IMR-90 (cell line): Measurements from ENCODE around the gene BCAS1. TPM values are rescaled to one million over a fixed set of nuclear protein-coding genes. Genes with fewer than 3 reads are reported as not detected.

Source experiments
- ATAC-seq: fragments of 200-7000 bp; cut with Tn5 transposase; 2 replicates; pipeline ENCODE4 v1.9.1; 2020; ENCODE audit warnings: low read depth, mild to moderate bottlenecking, moderate library complexity
- BruUV-seq: library from RNA; stranded (reverse); fragments of 400-500 nt; replicated peaks from 2 replicates; lab custom pipeline; 2021; lab: Mats Ljungman, UMichigan
- CTCF ChIA-PET: fragments of 300-600 bp; formaldehyde crosslinking; extraction: SDS; loops from one replicate; lab custom pipeline; 2021; ENCODE audit warnings: antibody characterized with exemption; lab: Yijun Ruan, JAX
- POLR2A ChIA-PET: fragments of 300-600 bp; sonication (Branson Sonifier 250); formaldehyde crosslinking; loops from one replicate; lab custom pipeline; 2022; ENCODE audit warnings: antibody characterized with exemption; ENCODE audit not compliant: unreplicated experiment; lab: Charles Lee
- DNase-seq: peaks from one replicate; pipeline ENCODE4 v3.0.0; 2013
- H2AFZ ChIP-seq: replicated peaks from 2 replicates; pipeline ENCODE3; 2013; ENCODE audit warnings: low read length, mild to moderate bottlenecking; ENCODE audit not compliant: poor library complexity
- H2AK5ac ChIP-seq: 2 replicates; pipeline ENCODE4 v1.6.1; 2013; ENCODE audit warnings: low read depth, low read length, inconsistent platforms
- H2AK9ac ChIP-seq: replicated peaks from 2 replicates; pipeline ENCODE3; 2013; ENCODE audit warnings: mild to moderate bottlenecking, low read depth, low read length, moderate library complexity; ENCODE audit not compliant: poor library complexity
- H2BK120ac ChIP-seq: 2 replicates; pipeline ENCODE4 v1.6.1; 2013; ENCODE audit warnings: low read depth, low read length, inconsistent platforms
- H2BK15ac ChIP-seq: 3 replicates; pipeline ENCODE4 v1.6.1; 2013; ENCODE audit warnings: low read depth, low read length, inconsistent platforms
- H2BK20ac ChIP-seq: 2 replicates; pipeline ENCODE4 v1.6.1; 2013; ENCODE audit warnings: low read depth, mild to moderate bottlenecking, inconsistent platforms, low read length, moderate library complexity
- H2BK5ac ChIP-seq: 2 replicates; pipeline ENCODE4 v1.6.1; 2013; ENCODE audit warnings: mild to moderate bottlenecking, low read depth, low read length, inconsistent platforms; ENCODE audit not compliant: poor library complexity, severe bottlenecking
- H3K14ac ChIP-seq: replicated peaks from 2 replicates; pipeline ENCODE4 v1.6.1; 2013; ENCODE audit warnings: low read depth, low read length, inconsistent platforms
- H3K18ac ChIP-seq: 2 replicates; pipeline ENCODE4 v1.6.1; 2013; ENCODE audit warnings: low read depth, low read length, control low read depth
- H3K23ac ChIP-seq: 2 replicates; pipeline ENCODE4 v1.6.1; 2013; ENCODE audit warnings: low read depth, low read length, inconsistent platforms
- H3K27ac ChIP-seq: 2 replicates; pipeline ENCODE4 v1.5.1; 2013; ENCODE audit warnings: mild to moderate bottlenecking, control low read depth, low read length; ENCODE audit not compliant: insufficient read depth
- H3K27me3 ChIP-seq: 2 replicates; pipeline ENCODE4 v1.6.1; 2013; ENCODE audit warnings: low read length; ENCODE audit not compliant: control insufficient read depth, insufficient read depth
- H3K36me3 ChIP-seq: 2 replicates; pipeline ENCODE4 v1.6.1; 2013; ENCODE audit warnings: low read length, mixed read lengths; ENCODE audit not compliant: control insufficient read depth, insufficient read depth
- H3K4ac ChIP-seq: 2 replicates; pipeline ENCODE4 v1.6.1; 2013; ENCODE audit warnings: low read depth, low read length, inconsistent platforms
- H3K4me1 ChIP-seq: 2 replicates; pipeline ENCODE4 v1.6.1; 2013; ENCODE audit warnings: low read length, mixed read lengths; ENCODE audit not compliant: control insufficient read depth, insufficient read depth
- H3K4me2 ChIP-seq: 2 replicates; pipeline ENCODE4 v1.6.1; 2013; ENCODE audit warnings: low read depth, mild to moderate bottlenecking, control low read depth, low read length, moderate library complexity
- H3K4me3 ChIP-seq: 2 replicates; pipeline ENCODE4 v1.5.1; 2013; ENCODE audit warnings: low read depth, mild to moderate bottlenecking, control low read depth, low read length, moderate library complexity; ENCODE audit not compliant: insufficient read depth
- H3K56ac ChIP-seq: 2 replicates; pipeline ENCODE4 v1.6.1; 2013; ENCODE audit warnings: low read length, inconsistent platforms; ENCODE audit not compliant: insufficient read depth; ENCODE audit errors: extremely low read depth
- H3K79me1 ChIP-seq, 2 experiments: 2 replicates each; pipeline ENCODE4 v1.6.1; 2013; ENCODE audit warnings: low read length in 2 of 2, inconsistent platforms in 1 of 2, low read depth in 1 of 2
- H3K9ac ChIP-seq: 2 replicates; pipeline ENCODE4 v1.6.1; 2013; ENCODE audit warnings: low read depth, low read length, control low read depth
- H3K9me1 ChIP-seq: 2 replicates; pipeline ENCODE4 v1.6.1; 2013; ENCODE audit warnings: low read length, inconsistent platforms; ENCODE audit not compliant: insufficient read depth
- H3K9me3 ChIP-seq: 2 replicates; pipeline ENCODE4 v1.6.1; 2013; ENCODE audit warnings: low read length; ENCODE audit not compliant: control insufficient read depth, insufficient read depth
- H4K20me1 ChIP-seq: 2 replicates; pipeline ENCODE4 v1.6.1; 2013; ENCODE audit warnings: low read length, inconsistent platforms; ENCODE audit not compliant: insufficient read depth
- H4K5ac ChIP-seq: 2 replicates; pipeline ENCODE4 v1.6.1; 2013; ENCODE audit warnings: mild to moderate bottlenecking, low read depth, low read length, control low read depth
- H4K8ac ChIP-seq, 2 experiments: 2 replicates each; pipeline ENCODE4 v1.6.1; 2013; ENCODE audit warnings: low read depth in 2 of 2, low read length in 2 of 2, control low read depth in 1 of 2, inconsistent platforms in 1 of 2
- H4K91ac ChIP-seq: 2 replicates; pipeline ENCODE4 v1.6.1; 2013; ENCODE audit warnings: low read depth, low read length, inconsistent platforms; ENCODE audit not compliant: insufficient read depth
- BHLHE40 ChIP-seq: fragments of 150-350 bp; IDR thresholded peaks from 2 replicates; pipeline ENCODE4 v1.6.1; 2016; ENCODE audit warnings: mild to moderate bottlenecking, low read depth, low read length
- CEBPB ChIP-seq: IDR thresholded peaks from 2 replicates; pipeline ENCODE4 v1.6.1; 2012; ENCODE audit warnings: low read depth, low read length, improper control_type of control experiment
- CHD1 ChIP-seq: IDR thresholded peaks from 2 replicates; pipeline ENCODE4 v1.6.1; 2012; ENCODE audit warnings: low read depth, low read length, improper control_type of control experiment
- CTCF ChIP-seq: conservative IDR thresholded peaks from 2 replicates; pipeline ENCODE4 v1.5.1; 2012; ENCODE audit warnings: mild to moderate bottlenecking, low read depth, low read length, improper control_type of control experiment
- ELK1 ChIP-seq: fragments of 150-350 bp; IDR thresholded peaks from 2 replicates; pipeline ENCODE4 v1.6.1; 2016; ENCODE audit warnings: low read depth, mild to moderate bottlenecking, low read length, moderate library complexity, borderline replicate concordance
- FOS ChIP-seq: fragments of 150-350 bp; IDR thresholded peaks from 2 replicates; pipeline ENCODE4 v1.6.1; 2016; ENCODE audit warnings: low read depth, low read length
- MAFK ChIP-seq: IDR thresholded peaks from 2 replicates; pipeline ENCODE4 v1.6.1; 2012; ENCODE audit warnings: low read depth, low read length, improper control_type of control experiment
- MAZ ChIP-seq: IDR thresholded peaks from 2 replicates; pipeline ENCODE4 v1.6.1; 2012; ENCODE audit warnings: low read depth, mild to moderate bottlenecking, low read length, improper control_type of control experiment, moderate library complexity, borderline replicate concordance
- NFE2L2 ChIP-seq: fragments of 150-350 bp; IDR thresholded peaks from 2 replicates; pipeline ENCODE4 v1.6.1; 2016; ENCODE audit warnings: low read depth, mild to moderate bottlenecking, low read length
- POLR2A ChIP-seq: IDR thresholded peaks from 2 replicates; pipeline ENCODE4 v1.6.1; 2012; ENCODE audit warnings: mild to moderate bottlenecking, low read depth, low read length
- RAD21 ChIP-seq: IDR thresholded peaks from 2 replicates; pipeline ENCODE4 v1.6.1; 2012; ENCODE audit warnings: low read length, improper control_type of control experiment
- RCOR1 ChIP-seq: IDR thresholded peaks from 2 replicates; pipeline ENCODE4 v1.6.1; 2012; ENCODE audit warnings: mild to moderate bottlenecking, low read length, improper control_type of control experiment; ENCODE audit not compliant: insufficient replicate concordance
- RFX5 ChIP-seq: IDR thresholded peaks from 2 replicates; pipeline ENCODE4 v1.8.0; 2012; ENCODE audit warnings: low read depth, mild to moderate bottlenecking, low read length, moderate library complexity
- SMC3 ChIP-seq: fragments of 150-350 bp; IDR thresholded peaks from 2 replicates; pipeline ENCODE4 v1.6.1; 2016; ENCODE audit warnings: low read depth, mild to moderate bottlenecking, antibody characterized with exemption, low read length, moderate library complexity
- USF2 ChIP-seq: fragments of 150-350 bp; IDR thresholded peaks from 2 replicates; pipeline ENCODE4 v1.6.1; 2017; ENCODE audit warnings: mild to moderate bottlenecking, antibody characterized with exemption, low read length, low read depth
- WGBS, 2 experiments: methylation state at CpG; one replicate each; pipeline versions ENCODE4 v1.1.5 to v1.1.7; 2013; ENCODE audit warnings: missing lambda C conversion rate in 2 of 2; ENCODE audit not compliant: insufficient read length in 1 of 2; ENCODE audit errors: extremely low coverage in 2 of 2; 5-methylcytosine and 5-hydroxymethylcytosine counted together
- dilution Hi-C: fragments of 300-500 bp; cut with HindIII; formaldehyde crosslinking; loops from one replicate; pipeline ENCODE4 v1.14.3; 2018; ENCODE audit warnings: low sequenced_read_pairs; ENCODE audit not compliant: unreplicated experiment
- in situ Hi-C: fragments of 300-500 bp; cut with MboI; formaldehyde crosslinking; loops from 3 replicates; pipeline ENCODE4 v1.14.3; 2019; ENCODE audit warnings: low sequenced_read_pairs, inconsistent platforms, mixed read lengths
- intact Hi-C: fragments of 100-400 bp; cut with micrococcal nuclease; formaldehyde crosslinking; loops from 2 replicates; pipeline ENCODE4 v1.10.0; 2022
- polyA plus RNA-seq, 3 experiments: library from polyadenylated mRNA; depleted of rRNA; stranded (reverse); fragments of >200 nt; gene quantifications; 2 replicates each; pipeline ENCODE4 v1.2.3, GENCODE V29; 2012; ENCODE audit warnings: low replicate concordance in 1 of 3
- total RNA-seq: library from RNA; depleted of rRNA; stranded (reverse); fragments of >200 nt; gene quantifications from 2 replicates; pipeline ENCODE4 v1.2.3, GENCODE V29; 2012

The BCAS1 gene
- total and polyA plus RNA-seq, 2 of the 4 experiments (the other 2 are of a cell fraction): under 0.01 TPM; not detected in 1

- Histone ChIP-seq H2BK15ac (no peak overlapping the region), H2AK5ac (no peak overlapping the region), H3K18ac (no peak overlapping the region), H4K8ac (no peak overlapping the region), H3K14ac (no peak overlapping the region), H3K4ac (no peak overlapping the region), H4K91ac (no peak overlapping the region), H3K27me3 (peaks cover 2% of the 10 kb centered on the region), H4K5ac (no peak overlapping the region), H4K20me1 (no peaks in the 10 kb centered on the region), H3K9me3 (no peaks in the 10 kb centered on the region), H3K56ac (no peak overlapping the region), H2BK120ac (no peak overlapping the region), H3K4me2 (no peak overlapping the region), H3K9me1 (no peaks in the 10 kb centered on the region), H3K23ac (no peak overlapping the region), H2BK5ac (no peak overlapping the region), H2AFZ (no peak overlapping the region), H3K36me3 (no peaks in the 10 kb centered on the region), H3K4me3 (no peak overlapping the region), H3K27ac (no peak overlapping the region), H2AK9ac (no peak overlapping the region), H3K79me1 (no peaks in the 10 kb centered on the region), H3K9ac (no peak overlapping the region), H2BK20ac (no peak overlapping the region), H3K4me1 (no peaks in the 10 kb centered on the region)
- in situ Hi-C loops: no loop called here
- dilution Hi-C loops: no loop called here
- DNase-seq (no peak), ATAC-seq (no peak)
- WGBS, 2 experiments: no CpG with 5 or more reads among the region's 5 CpGs
- intact Hi-C loops: no loop called here
- POLR2A ChIA-PET: no interaction called here
- BruUV-seq: no TSS peak
- CTCF ChIA-PET: interaction anchor here (1.5 kb wide), 1 partner anchor 11 kb away, joined by 3 read pairs; no protein-coding TSS in a partner anchor
- TF ChIP-seq RCOR1 (no peak), SMC3 (no peak), MAFK (no peak), CTCF (no peak), POLR2A (no peak), RAD21 (no peak), FOS (no peak), RFX5 (no peak), MAZ (no peak), USF2 (no peak), NFE2L2 (no peak), BHLHE40 (no peak), CEBPB (no peak), ELK1 (no peak), CHD1 (no peak)
Measured at GRCh38 chr20:53967527-53967926, 102.9 kb downstream of the BCAS1 start.
